ENCODE measurements around the gene GAD1. TPM values are rescaled to one million over a fixed set of nuclear protein-coding genes. Genes with fewer than 3 reads are reported as not detected.

The GAD1 gene
- total RNA-seq, 4 donors from 2014 or later, result 1.2 TPM; not detected in 3

- Histone ChIP-seq H3K9me3 (no peaks in the 10 kb centered on the region), H3K4me3 (no peak overlapping the region), H3K27ac (no peak overlapping the region), H3K36me3 (no peaks in the 10 kb centered on the region), H3K4me1 (no peaks in the 10 kb centered on the region), H3K27me3 (no peaks in the 10 kb centered on the region)
- TF ChIP-seq CTCF (IDR thresholded peaks at IDR 0.05) (no peak), POLR2A (IDR thresholded peaks at IDR 0.05) (no peak), EP300 (IDR thresholded peaks at IDR 0.05) (no peak)
- no peak for DNase-seq (ENCODE audit: low spot score in 2 of 2)
Measured at GRCh38 chr2:170846314-170846713, 29.6 kb downstream of the GAD1 start.

GRCh38 chr2:170847716-170848115 lies 31.0 kb downstream of the GAD1 start:
- TF ChIP-seq POLR2A (IDR thresholded peaks at IDR 0.05) (no peak), EP300 (IDR thresholded peaks at IDR 0.05) (no peak), CTCF (IDR thresholded peaks at IDR 0.05) (no peak)
- H3K4me1 ChIP-seq, result no peaks in the 10 kb centered on the region
- H3K4me3 ChIP-seq, result no peak overlapping the region
- DNase-seq (ENCODE audit: low spot score in 2 of 2), result no peak
- H3K27ac ChIP-seq, result no peak overlapping the region
- WGBS, 2 donors, result 54 to 58% methylated on average over 4 of the region's 4 CpGs
- no peaks in the 10 kb centered on the region for H3K36me3 ChIP-seq
- no peaks in the 10 kb centered on the region for H3K27me3 ChIP-seq
- H3K9me3 ChIP-seq, result no peaks in the 10 kb centered on the region

- H3K9me3 ChIP-seq, result no peaks in the 10 kb centered on the region
- WGBS, 2 donors, result 62 to 87% methylated on average over 2 of the region's 2 CpGs
- no peaks in the 10 kb centered on the region for H3K4me1 ChIP-seq
- DNase-seq (ENCODE audit: low spot score in 2 of 2), result no peak
- no peak overlapping the region for H3K4me3 ChIP-seq
- TF ChIP-seq POLR2A (IDR thresholded peaks at IDR 0.05), result no peak
- no peak for TF ChIP-seq EP300 (IDR thresholded peaks at IDR 0.05)
- TF ChIP-seq CTCF (IDR thresholded peaks at IDR 0.05), result no peak
- H3K27me3 ChIP-seq, result no peaks in the 10 kb centered on the region
- H3K27ac ChIP-seq, result no peak overlapping the region
- no peaks in the 10 kb centered on the region for H3K36me3 ChIP-seq
Measured at GRCh38 chr2:170848587-170848986, 31.9 kb downstream of the GAD1 start.

- no peak overlapping the region for H3K4me3 ChIP-seq
- 93 to 95% methylated on average over 3 of the region's 3 CpGs for WGBS, 2 donors
- H3K36me3 ChIP-seq, result no peaks in the 10 kb centered on the region
- no peaks in the 10 kb centered on the region for H3K4me1 ChIP-seq
- no peak for TF ChIP-seq CTCF (IDR thresholded peaks at IDR 0.05)
- TF ChIP-seq POLR2A (IDR thresholded peaks at IDR 0.05), result no peak
- no peak for TF ChIP-seq EP300 (IDR thresholded peaks at IDR 0.05)
- H3K27me3 ChIP-seq, result no peaks in the 10 kb centered on the region
- DNase-seq (ENCODE audit: low spot score in 2 of 2), result no peak
- no peaks in the 10 kb centered on the region for H3K9me3 ChIP-seq
- H3K27ac ChIP-seq, result no peak overlapping the region
Measured at GRCh38 chr2:170850251-170850650, 33.6 kb downstream of the GAD1 start.

GRCh38 chr2:170851635-170852034 lies 34.9 kb downstream of the GAD1 start:
- no peaks in the 10 kb centered on the region for H3K36me3 ChIP-seq
- no peaks in the 10 kb centered on the region for H3K4me1 ChIP-seq
- H3K9me3 ChIP-seq, result no peaks in the 10 kb centered on the region
- no peak overlapping the region for H3K27ac ChIP-seq
- H3K4me3 ChIP-seq, result no peak overlapping the region
- TF ChIP-seq POLR2A (IDR thresholded peaks at IDR 0.05) (no peak), CTCF (IDR thresholded peaks at IDR 0.05) (no peak), EP300 (IDR thresholded peaks at IDR 0.05) (no peak)
- no peak for DNase-seq (ENCODE audit: low spot score in 2 of 2)
- 68 to 71% methylated on average over 1 of the region's 1 CpG for WGBS, 2 donors
- no peaks in the 10 kb centered on the region for H3K27me3 ChIP-seq

Data from tibial nerve (tissue), 4 donors.